ENCODE data around the gene BTLA.

BTLA gene

GRCh38 chr3:112460519-112461195 lies 38.6 kb downstream of the BTLA start:
- TF ChIP-seq CTCF (IDR thresholded peaks at IDR 0.05; ENCODE audit: low read depth, low read length) = no peak
- H3K9me3 ChIP-seq = no peaks in the 10 kb centered on the region
- H3K36me3 ChIP-seq = no peaks in the 10 kb centered on the region
- H3K4me3 ChIP-seq (ENCODE audit: low read depth, low read length) = no peak overlapping the region
- H3K4me1 ChIP-seq = no peaks in the 10 kb centered on the region; the same call in 1 of the 2 replicates
- no peak for DNase-seq
- H3K27me3 ChIP-seq = no peaks in the 10 kb centered on the region

- no peaks in the 10 kb centered on the region; the same call in 1 of the 2 replicates for H3K4me1 ChIP-seq
- H3K27me3 ChIP-seq = no peaks in the 10 kb centered on the region
- H3K9me3 ChIP-seq = no peaks in the 10 kb centered on the region
- no peak for DNase-seq
- H3K4me3 ChIP-seq (ENCODE audit: low read depth, low read length) = no peak overlapping the region
- no peak for TF ChIP-seq CTCF (IDR thresholded peaks at IDR 0.05; ENCODE audit: low read depth, low read length)
- H3K36me3 ChIP-seq = no peaks in the 10 kb centered on the region
These were observed 39.5 kb downstream of the BTLA start for GRCh38 chr3:112459750-112460149.

GRCh38 chr3:112456147-112456546 lies 43.1 kb downstream of the BTLA start:
- Histone ChIP-seq H3K27me3 (no peaks in the 10 kb centered on the region), H3K36me3 (no peaks in the 10 kb centered on the region), H3K4me1 (no peaks in the 10 kb centered on the region; the same call in 1 of the 2 replicates), H3K4me3 (ENCODE audit: low read depth, low read length) (no peak overlapping the region), H3K9me3 (no peaks in the 10 kb centered on the region)
- no peak for TF ChIP-seq CTCF (IDR thresholded peaks at IDR 0.05; ENCODE audit: low read depth, low read length)
- DNase-seq = no peak

GRCh38 chr3:112448939-112449338 lies 50.3 kb downstream of the BTLA start:
- no peak for TF ChIP-seq CTCF (IDR thresholded peaks at IDR 0.05; ENCODE audit: low read depth, low read length)
- H3K4me3 ChIP-seq (ENCODE audit: low read depth, low read length) = no peak overlapping the region
- no peaks in the 10 kb centered on the region for H3K36me3 ChIP-seq

GRCh38 chr3:112446343-112446742 lies 52.9 kb downstream of the BTLA start:
- no peak for DNase-seq
- TF ChIP-seq CTCF (IDR thresholded peaks at IDR 0.05; ENCODE audit: low read depth, low read length) = no peak
- Histone ChIP-seq H3K4me3 (ENCODE audit: low read depth, low read length) (no peak overlapping the region), H3K27me3 (no peaks in the 10 kb centered on the region), H3K36me3 (no peaks in the 10 kb centered on the region), H3K4me1 (peaks cover 21% of the 10 kb centered on the region), H3K9me3 (no peaks in the 10 kb centered on the region)

More at GRCh38 chr3:112448939-112449338, 50.3 kb downstream of the BTLA start:
- H3K9me3 ChIP-seq = no peaks in the 10 kb centered on the region
- DNase-seq = no peak
- H3K4me1 ChIP-seq = peaks cover 21% of the 10 kb centered on the region
- no peaks in the 10 kb centered on the region for H3K27me3 ChIP-seq

- no peak for TF ChIP-seq CTCF (IDR thresholded peaks at IDR 0.05; ENCODE audit: low read depth, low read length)
- Histone ChIP-seq H3K27me3 (no peaks in the 10 kb centered on the region), H3K36me3 (no peaks in the 10 kb centered on the region), H3K9me3 (no peaks in the 10 kb centered on the region), H3K4me1 (peaks cover 21% of the 10 kb centered on the region), H3K4me3 (ENCODE audit: low read depth, low read length) (no peak overlapping the region)
- no peak for DNase-seq
These were observed 53.4 kb downstream of the BTLA start for GRCh38 chr3:112445839-112446238.
